ENCODE data around the gene SLIT1. TPM values are rescaled to one million over a fixed set of nuclear protein-coding genes. Genes with fewer than 3 reads are reported as not detected.

The SLIT1 gene
- total RNA-seq, 4 donors from 2014 or later, result not detected

- no peak for DNase-seq (ENCODE audit: low spot score in 2 of 2)
- H3K4me3 ChIP-seq (ENCODE audit: low read depth, poor library complexity, severe bottlenecking), result no peak overlapping the region
- WGBS, 2 donors, result 66 to 69% methylated on average over 8 of the region's 8 CpGs
- no peak for TF ChIP-seq POLR2A (IDR thresholded peaks at IDR 0.05)
- no peak for TF ChIP-seq CTCF (IDR thresholded peaks at IDR 0.05)
- intact Hi-C loops (cut with DNase I; ENCODE audit: low total_unique reads), result no loop called here
Observed at GRCh38 chr10:97180363-97180755, 5.4 kb downstream of the SLIT1 start.

GRCh38 chr10:97179731-97180362 lies 5.9 kb downstream of the SLIT1 start:
- intact Hi-C loops (cut with DNase I; ENCODE audit: low total_unique reads), result no loop called here
- no peak for TF ChIP-seq POLR2A (IDR thresholded peaks at IDR 0.05)
- TF ChIP-seq CTCF (IDR thresholded peaks at IDR 0.05), result no peak
- no peak for DNase-seq (ENCODE audit: low spot score in 2 of 2)
- WGBS, 2 donors, result 13 to 15% methylated on average over 23 to 25 of the region's 26 CpGs
- no peak overlapping the region for H3K4me3 ChIP-seq (ENCODE audit: low read depth, poor library complexity, severe bottlenecking)

- TF ChIP-seq POLR2A (IDR thresholded peaks at IDR 0.05), result no peak
- TF ChIP-seq CTCF (IDR thresholded peaks at IDR 0.05), result no peak
- no peak overlapping the region for H3K4me3 ChIP-seq (ENCODE audit: low read depth, poor library complexity, severe bottlenecking)
- intact Hi-C loops (cut with DNase I; ENCODE audit: low total_unique reads), result no loop called here
- no peak for DNase-seq (ENCODE audit: low spot score in 2 of 2)
- 26 to 28% methylated on average over 6 of the region's 6 CpGs for WGBS, 2 donors
Observed at GRCh38 chr10:97179311-97179710, 6.4 kb downstream of the SLIT1 start.

- 37 to 42% methylated on average over 5 of the region's 5 CpGs for WGBS, 2 donors
- no peak for DNase-seq (ENCODE audit: low spot score in 2 of 2)
- intact Hi-C loops (cut with DNase I; ENCODE audit: low total_unique reads), result no loop called here
- TF ChIP-seq CTCF (IDR thresholded peaks at IDR 0.05) (no peak), POLR2A (IDR thresholded peaks at IDR 0.05) (no peak)
- no peak overlapping the region for H3K4me3 ChIP-seq (ENCODE audit: low read depth, poor library complexity, severe bottlenecking)
Observed at GRCh38 chr10:97178074-97178473, 7.7 kb downstream of the SLIT1 start.

GRCh38 chr10:97176226-97176625 lies 9.5 kb downstream of the SLIT1 start:
- TF ChIP-seq POLR2A (IDR thresholded peaks at IDR 0.05) (no peak), CTCF (IDR thresholded peaks at IDR 0.05) (no peak)
- no peak for DNase-seq (ENCODE audit: low spot score in 2 of 2)
- no peak overlapping the region for H3K4me3 ChIP-seq (ENCODE audit: low read depth, poor library complexity, severe bottlenecking)
- intact Hi-C loops (cut with DNase I; ENCODE audit: low total_unique reads), result no loop called here
- WGBS, 2 donors, result 80 to 81% methylated on average over 5 of the region's 5 CpGs

GRCh38 chr10:97175586-97175985 lies 10.2 kb downstream of the SLIT1 start:
- no peak overlapping the region for H3K4me3 ChIP-seq (ENCODE audit: low read depth, poor library complexity, severe bottlenecking)
- 92 to 95% methylated on average over 4 of the region's 4 CpGs for WGBS, 2 donors
- no peak for TF ChIP-seq POLR2A (IDR thresholded peaks at IDR 0.05)
- no peak for TF ChIP-seq CTCF (IDR thresholded peaks at IDR 0.05)
- no peak for DNase-seq (ENCODE audit: low spot score in 2 of 2)
- intact Hi-C loops (cut with DNase I; ENCODE audit: low total_unique reads), result no loop called here

Measured in lower leg skin (tissue), 4 donors.